ENCODE results near the gene PDZRN3.
"Not testable (repeated sequence)": the region's sequence is repeated elsewhere in the genome, so short reads cannot be mapped to it uniquely, and the experiment has no call there.

Gene PDZRN3

GRCh38 chr3:73484656-73485248 lies 140.0 kb downstream of the PDZRN3 start:
- no peak for DNase-seq

- DNase-seq, result no peak
Observed at GRCh38 chr3:73481888-73482287, 142.9 kb downstream of the PDZRN3 start.

GRCh38 chr3:73480187-73480672 lies 144.5 kb downstream of the PDZRN3 start:
- DNase-seq, result no peak

- no peak for DNase-seq
Observed at GRCh38 chr3:73479325-73479724, 145.4 kb downstream of the PDZRN3 start.

GRCh38 chr3:73478858-73479257 lies 145.9 kb downstream of the PDZRN3 start:
- DNase-seq, result no peak

GRCh38 chr3:73475717-73476116 lies 149.0 kb downstream of the PDZRN3 start:
- DNase-seq, result no peak

GRCh38 chr3:73475175-73475574 lies 149.6 kb downstream of the PDZRN3 start:
- DNase-seq, result no peak

GRCh38 chr3:73474619-73475018 lies 150.1 kb downstream of the PDZRN3 start:
- no peak for DNase-seq

- no peak for DNase-seq
Observed at GRCh38 chr3:73473898-73474416, 150.8 kb downstream of the PDZRN3 start.

- DNase-seq, result no peak
Observed at GRCh38 chr3:73473181-73473897, 151.4 kb downstream of the PDZRN3 start.

- no peak for DNase-seq
Observed at GRCh38 chr3:73471986-73472787, 152.6 kb downstream of the PDZRN3 start.

- DNase-seq, result no peak
Observed at GRCh38 chr3:73470860-73471259, 153.9 kb downstream of the PDZRN3 start.

- no peak for DNase-seq
Observed at GRCh38 chr3:73469331-73469730, 155.4 kb downstream of the PDZRN3 start.

- no peak for DNase-seq
Observed at GRCh38 chr3:73467211-73467610, 157.5 kb downstream of the PDZRN3 start.

- no peak for DNase-seq
Observed at GRCh38 chr3:73465926-73466325, 158.8 kb downstream of the PDZRN3 start.

GRCh38 chr3:73464126-73464525 lies 160.6 kb downstream of the PDZRN3 start:
- DNase-seq, result not testable (repeated sequence)

GRCh38 chr3:73461547-73461946 lies 163.2 kb downstream of the PDZRN3 start:
- DNase-seq, result no peak

- DNase-seq, result no peak
Observed at GRCh38 chr3:73459711-73460110, 165.0 kb downstream of the PDZRN3 start.

GRCh38 chr3:73453666-73454065 lies 171.1 kb downstream of the PDZRN3 start:
- DNase-seq, result no peak

- no peak for DNase-seq
Observed at GRCh38 chr3:73452729-73453128, 172.0 kb downstream of the PDZRN3 start.

- DNase-seq, result no peak
Observed at GRCh38 chr3:73451301-73451944, 173.3 kb downstream of the PDZRN3 start.

GRCh38 chr3:73449774-73450173 lies 175.0 kb downstream of the PDZRN3 start:
- no peak for DNase-seq

- DNase-seq, result no peak
Observed at GRCh38 chr3:73448761-73449301, 175.9 kb downstream of the PDZRN3 start.
